CD8-positive, alpha-beta memory T cell (primary cell): ENCODE measurements around the gene ZNF326. TPM values are rescaled to one million over a fixed set of nuclear protein-coding genes. Genes with fewer than 3 reads are reported as not detected.

ENCODE experiments used
- CTCF ChIA-PET: fragments of 350-600 bp; sonication (Branson Sonifier 250); formaldehyde crosslinking; loops from one replicate; lab custom pipeline; 2021; ENCODE audit warnings: antibody characterized with exemption; lab: Charles Lee
- POLR2A ChIA-PET: fragments of 350-600 bp; sonication (Branson Sonifier 250); formaldehyde crosslinking; loops from one replicate; lab custom pipeline; 2021; ENCODE audit warnings: antibody characterized with exemption; lab: Charles Lee
- DNase-seq, 5 donors: peaks; one replicate each; pipeline versions ENCODE4 v3.0.0 to v3.0.0-alpha.2; 2020 to 2022; ENCODE audit warnings: mixed read lengths in 1 of 5
- H3K27ac ChIP-seq: one replicate; pipeline ENCODE4 v1.7.0; 2013; ENCODE audit warnings: low read depth, mild to moderate bottlenecking, low read length, moderate library complexity
- H3K27me3 ChIP-seq: 2 replicates; pipeline ENCODE4 v1.7.0; 2013; ENCODE audit warnings: low read length, mild to moderate bottlenecking; ENCODE audit not compliant: insufficient read depth, poor library complexity, severe bottlenecking
- H3K36me3 ChIP-seq: 2 replicates; pipeline ENCODE4 v1.7.0; 2013; ENCODE audit warnings: mild to moderate bottlenecking, low read length, moderate library complexity; ENCODE audit not compliant: insufficient read depth
- H3K4me1 ChIP-seq: 2 replicates; pipeline ENCODE4 v1.7.0; 2013; ENCODE audit warnings: mild to moderate bottlenecking, low read length, moderate library complexity; ENCODE audit not compliant: insufficient read depth
- H3K4me3 ChIP-seq: 2 replicates; pipeline ENCODE4 v1.7.0; 2013; ENCODE audit warnings: mild to moderate bottlenecking, low read length
- H3K9me3 ChIP-seq: 2 replicates; pipeline ENCODE4 v1.7.0; 2013; ENCODE audit warnings: mild to moderate bottlenecking, low read length
- H3K27ac Mint-ChIP-seq, 8 donors: one replicate each; pipeline ENCODE4 v1.8.0; 2020 to 2021; ENCODE audit warnings: mixed read lengths in 8 of 8, mild to moderate bottlenecking in 6 of 8, inconsistent platforms in 3 of 8, moderate library complexity in 3 of 8
- H3K27me3 Mint-ChIP-seq, 2 donors: one replicate each; pipeline ENCODE4 v1.8.0; 2020 to 2021; ENCODE audit warnings: mixed read lengths in 2 of 2, mild to moderate bottlenecking in 1 of 2, moderate library complexity in 1 of 2
- H3K36me3 Mint-ChIP-seq, 3 donors: one replicate each; pipeline ENCODE4 v1.8.0; 2020 to 2021; ENCODE audit warnings: mixed read lengths in 3 of 3, inconsistent platforms in 1 of 3, mild to moderate bottlenecking in 1 of 3
- H3K4me1 Mint-ChIP-seq, 3 donors: one replicate each; pipeline ENCODE4 v1.8.0; 2020 to 2021; ENCODE audit warnings: mixed read lengths in 3 of 3, inconsistent platforms in 1 of 3, mild to moderate bottlenecking in 1 of 3
- H3K4me3 Mint-ChIP-seq, 7 donors: one replicate each; pipeline ENCODE4 v1.8.0; 2020 to 2021; ENCODE audit warnings: mixed read lengths in 7 of 7, mild to moderate bottlenecking in 6 of 7, moderate library complexity in 4 of 7, inconsistent platforms in 2 of 7
- H3K9me3 Mint-ChIP-seq, 5 donors: one replicate each; pipeline ENCODE4 v1.8.0; 2020 to 2022; ENCODE audit warnings: mixed read lengths in 5 of 5, mild to moderate bottlenecking in 3 of 5, moderate library complexity in 2 of 5, inconsistent platforms in 1 of 5
- polyA plus RNA-seq: library from polyadenylated mRNA; unstranded; fragments of 300-500 nt; fragmentation: Illumina TruSeq; gene quantifications from one replicate; pipeline ENCODE4 v1.2.3, GENCODE V29; 2021
- total RNA-seq, 2 experiments: library from RNA; stranded (reverse); gene quantifications; one replicate each; pipeline ENCODE4 v1.2.3, GENCODE V29; 2021

ZNF326 gene, protein sequence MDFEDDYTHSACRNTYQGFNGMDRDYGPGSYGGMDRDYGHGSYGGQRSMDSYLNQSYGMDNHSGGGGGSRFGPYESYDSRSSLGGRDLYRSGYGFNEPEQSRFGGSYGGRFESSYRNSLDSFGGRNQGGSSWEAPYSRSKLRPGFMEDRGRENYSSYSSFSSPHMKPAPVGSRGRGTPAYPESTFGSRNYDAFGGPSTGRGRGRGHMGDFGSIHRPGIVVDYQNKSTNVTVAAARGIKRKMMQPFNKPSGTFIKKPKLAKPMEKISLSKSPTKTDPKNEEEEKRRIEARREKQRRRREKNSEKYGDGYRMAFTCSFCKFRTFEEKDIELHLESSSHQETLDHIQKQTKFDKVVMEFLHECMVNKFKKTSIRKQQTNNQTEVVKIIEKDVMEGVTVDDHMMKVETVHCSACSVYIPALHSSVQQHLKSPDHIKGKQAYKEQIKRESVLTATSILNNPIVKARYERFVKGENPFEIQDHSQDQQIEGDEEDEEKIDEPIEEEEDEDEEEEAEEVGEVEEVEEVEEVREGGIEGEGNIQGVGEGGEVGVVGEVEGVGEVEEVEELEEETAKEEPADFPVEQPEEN
- total RNA-seq (10 to 100 TPM; 26.2 to 26.4 TPM), polyA plus RNA-seq (5.0 TPM)

DNA sequence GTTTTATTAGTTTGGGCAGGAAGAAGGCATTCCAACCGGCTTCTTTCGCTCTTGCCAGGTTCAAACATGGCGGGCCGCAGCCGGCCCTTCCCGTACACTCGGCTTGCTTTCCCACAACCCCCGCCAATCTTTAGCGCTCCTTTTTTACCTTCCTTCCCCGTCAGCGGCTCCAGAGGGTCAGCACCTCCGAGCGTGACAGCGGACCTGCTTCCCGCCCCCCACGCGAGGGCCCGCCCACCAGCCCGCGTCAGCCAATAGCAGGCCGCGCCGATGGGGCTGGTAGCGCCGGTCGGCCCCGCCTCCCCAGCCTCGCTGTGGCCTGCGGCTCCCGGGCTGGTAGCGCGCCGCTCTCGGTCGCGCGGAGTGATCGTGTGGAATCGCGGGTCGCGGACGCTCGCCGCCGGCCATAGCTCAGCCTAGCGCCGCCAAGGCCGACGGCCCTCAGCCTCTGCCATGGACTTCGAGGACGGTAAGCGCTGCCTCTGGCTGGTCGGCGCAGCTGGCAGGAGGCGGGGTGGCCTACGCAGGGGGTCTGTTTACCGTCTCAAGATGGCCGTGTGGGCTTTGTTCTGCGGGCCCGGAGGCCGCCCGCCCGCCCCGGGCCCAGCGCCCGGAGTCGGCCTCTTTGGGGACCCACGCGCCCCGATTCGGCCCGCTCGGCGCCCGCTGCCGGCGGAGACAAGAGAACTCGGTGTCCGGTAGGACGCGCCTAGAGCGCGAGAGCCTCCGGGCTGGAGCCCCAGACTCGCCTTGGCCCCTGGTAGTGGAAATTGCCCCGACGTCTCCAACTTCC, at the start of gene ZNF326:
Gene ZNF326 (plus strand): TSS at position 306 of the 793 bp plus-strand sequence. CDS start 148 bp downstream, at position 454.
- Mint-ChIP-seq H3K4me3 (peak within 1 kb of the TSS; percentile 95 to 100 (median 98)), H3K9me3 (no peaks in the 10 kb centered on the region), H3K27ac (peak within 1 kb of the TSS; percentile 81 to 98 (median 95)), H3K27me3 (no peaks in the 10 kb centered on the region), H3K4me1 (peaks cover 39 to 47% (median 42%) of the 10 kb centered on the region in 3 donors), H3K36me3 (peaks cover 0 to 19% (median 2%) of the 10 kb centered on the region in 3 donors)
- H3K27ac ChIP-seq, result peak within 1 kb of the TSS; percentile 86
- peaks cover 27% of the 10 kb centered on the region for H3K4me1 ChIP-seq
- H3K36me3 ChIP-seq, result no peaks in the 10 kb centered on the region
- peak; percentile 92 to 96 (median 93) for DNase-seq
- H3K4me3 ChIP-seq, result peak within 1 kb of the TSS; percentile 81
- H3K9me3 ChIP-seq, result no peaks in the 10 kb centered on the region
- ChIA-PET POLR2A (interaction anchor here (0.6 to 1.1 kb wide), 4 partner anchors 174 to 532 kb away, joined by 3 to 5 read pairs (median 4); partner anchors contain the start of genes LRRC8C and LRRC8D), CTCF (interaction anchor here (0.9 kb wide), 1 partner anchor 8 kb away, joined by 3 read pairs; no protein-coding TSS in a partner anchor)
- no peaks in the 10 kb centered on the region for H3K27me3 ChIP-seq

GRCh38 chr1:89945852-89946476, 48.9 kb upstream of the ZNF326 start:
- peaks cover 0 to 1% (median 0%) of the 10 kb centered on the region in 5 donors for H3K9me3 Mint-ChIP-seq
- DNase-seq, result no peak
- H3K4me1 Mint-ChIP-seq, result peaks cover 0 to 3% (median 0%) of the 10 kb centered on the region in 3 donors
- no peaks in the 10 kb centered on the region for H3K4me1 ChIP-seq
- no peaks in the 10 kb centered on the region for H3K9me3 ChIP-seq
- H3K27ac ChIP-seq, result no peak overlapping the region
- no peaks in the 10 kb centered on the region for H3K36me3 ChIP-seq
- H3K27me3 ChIP-seq, result no peaks in the 10 kb centered on the region
- peaks cover 0 to 5% (median 1%) of the 10 kb centered on the region in 3 donors for H3K36me3 Mint-ChIP-seq
- H3K27ac Mint-ChIP-seq, result no peak overlapping the region
- ChIA-PET POLR2A (no interaction called here), CTCF (interaction anchor here (1.3 kb wide), 1 partner anchor 22 kb away, joined by 3 read pairs; no protein-coding TSS in a partner anchor)
- H3K27me3 Mint-ChIP-seq, result peaks cover 0 to 3% of the 10 kb centered on the region in 2 donors
- H3K4me3 ChIP-seq, result no peak overlapping the region
- no peak overlapping the region for H3K4me3 Mint-ChIP-seq

DNA sequence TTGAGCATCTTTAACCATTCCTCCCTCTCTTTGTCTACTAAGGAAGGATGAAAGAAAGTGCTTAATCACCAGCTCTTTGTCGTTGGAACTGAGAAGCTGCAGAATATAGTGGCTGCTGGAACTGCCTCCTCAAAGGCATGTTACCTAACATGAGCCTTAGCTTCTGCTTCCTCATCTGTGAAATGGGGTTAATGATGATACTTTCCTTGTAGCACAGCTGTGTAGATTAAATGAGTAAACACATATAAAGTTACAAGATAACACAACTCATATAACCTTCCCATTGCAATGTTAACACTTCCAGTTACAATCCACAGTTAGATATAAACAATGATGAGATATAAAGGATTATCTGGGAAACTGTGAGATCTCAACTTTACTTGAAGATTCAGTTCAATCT, 48.4 kb upstream of the ZNF326 start:
- H3K4me1 ChIP-seq, result no peaks in the 10 kb centered on the region
- DNase-seq, result no peak
- H3K27ac ChIP-seq, result no peak overlapping the region
- no peaks in the 10 kb centered on the region for H3K27me3 ChIP-seq
- H3K36me3 ChIP-seq, result no peaks in the 10 kb centered on the region
- H3K4me3 Mint-ChIP-seq, result no peak overlapping the region
- POLR2A ChIA-PET, result no interaction called here
- peaks cover 0 to 3% of the 10 kb centered on the region in 2 donors for H3K27me3 Mint-ChIP-seq
- H3K36me3 Mint-ChIP-seq, result peaks cover 0 to 5% (median 1%) of the 10 kb centered on the region in 3 donors
- H3K4me1 Mint-ChIP-seq, result no peaks in the 10 kb centered on the region
- peaks cover 0 to 1% (median 0%) of the 10 kb centered on the region in 5 donors for H3K9me3 Mint-ChIP-seq
- H3K4me3 ChIP-seq, result no peak overlapping the region
- H3K27ac Mint-ChIP-seq, result no peak overlapping the region
- no peaks in the 10 kb centered on the region for H3K9me3 ChIP-seq
- CTCF ChIA-PET, result interaction anchor here (1.3 kb wide), 1 partner anchor 21 kb away, joined by 3 read pairs; no protein-coding TSS in a partner anchor

DNA sequence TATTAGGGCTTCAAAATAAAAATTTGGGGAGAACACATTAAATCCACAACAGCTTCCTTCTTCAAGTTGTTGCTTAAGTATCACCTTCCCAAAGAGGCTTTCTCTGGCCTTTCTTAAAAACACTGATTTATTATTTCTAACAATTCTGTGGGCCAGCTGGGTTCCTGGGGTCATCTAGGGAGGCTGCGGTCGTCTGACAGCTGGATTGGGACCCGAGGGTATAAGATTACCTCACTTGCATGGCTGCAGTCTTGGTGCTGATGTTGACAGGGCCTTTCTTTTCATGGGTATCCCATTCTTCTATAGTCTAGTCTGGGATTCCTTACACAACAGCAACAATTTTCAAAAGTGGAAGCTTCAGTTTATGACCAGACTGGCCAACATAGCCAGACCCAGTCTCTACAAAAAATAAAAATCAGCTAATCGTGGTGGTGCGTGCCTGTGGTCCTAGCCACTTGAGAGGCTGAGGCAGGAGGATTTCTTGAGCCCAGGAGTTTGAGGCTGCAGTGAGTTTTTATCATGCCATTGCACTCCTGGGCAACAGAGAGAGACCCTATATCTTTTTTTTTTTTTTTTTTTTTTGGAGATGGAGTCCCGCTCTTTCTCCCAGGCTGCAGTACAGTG, 46.1 kb upstream of the ZNF326 start:
- POLR2A ChIA-PET, result no interaction called here
- CTCF ChIA-PET, result no interaction called here

DNA sequence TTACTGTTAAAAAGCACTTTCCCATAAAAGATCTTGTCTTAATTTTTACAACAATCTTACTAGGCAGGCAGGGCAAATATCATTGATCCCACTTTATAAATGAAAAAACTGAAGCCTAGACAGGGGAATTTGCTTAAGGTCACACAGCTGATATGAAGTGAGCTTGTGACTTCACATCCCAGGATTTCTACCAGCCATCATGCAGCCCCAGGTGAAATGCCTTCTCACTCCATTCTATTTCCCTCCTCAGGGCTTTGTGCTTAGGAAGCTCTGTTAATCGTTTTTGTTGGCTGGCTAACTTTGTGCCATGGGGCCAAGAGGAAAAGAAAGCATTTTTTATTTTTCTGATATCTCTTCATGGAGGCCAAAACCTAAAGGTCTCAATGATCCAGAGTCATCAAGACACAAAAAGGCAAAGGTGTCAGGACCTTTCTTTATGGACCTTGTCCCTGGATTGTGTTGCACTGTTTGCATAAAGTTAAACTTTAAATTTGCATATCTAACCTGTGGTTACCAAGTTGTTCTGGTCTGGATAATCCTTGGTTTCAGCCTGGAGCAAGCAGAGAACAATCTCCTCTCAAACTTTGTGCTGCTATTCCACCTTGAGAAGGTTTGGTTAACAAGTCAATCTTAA, 44.8 kb upstream of the ZNF326 start:
- Mint-ChIP-seq H3K4me3 (no peak overlapping the region), H3K9me3 (peaks cover 0 to 1% (median 0%) of the 10 kb centered on the region in 5 donors), H3K36me3 (peaks cover 0 to 5% (median 1%) of the 10 kb centered on the region in 3 donors), H3K27me3 (peaks cover 0 to 3% of the 10 kb centered on the region in 2 donors), H3K4me1 (peaks cover 6 to 14% (median 10%) of the 10 kb centered on the region in 3 donors), H3K27ac (peak overlapping the region in 1 of 8 donors; percentile 26)
- Histone ChIP-seq H3K27me3 (no peaks in the 10 kb centered on the region), H3K4me1 (no peaks in the 10 kb centered on the region), H3K36me3 (no peaks in the 10 kb centered on the region), H3K4me3 (no peak overlapping the region), H3K9me3 (no peaks in the 10 kb centered on the region), H3K27ac (no peak overlapping the region)
- DNase-seq, result no peak
- CTCF ChIA-PET, result no interaction called here
- POLR2A ChIA-PET, result interaction anchor here (0.7 kb wide), 1 partner anchor 15 kb away, joined by 6 read pairs; no protein-coding TSS in a partner anchor

More for the DNA sequence above, 46.1 kb upstream of the ZNF326 start:
- no peaks in the 10 kb centered on the region for H3K36me3 ChIP-seq
- Mint-ChIP-seq H3K27ac (no peak overlapping the region), H3K4me1 (peaks cover 4 to 10% (median 8%) of the 10 kb centered on the region in 3 donors), H3K27me3 (peaks cover 0 to 3% of the 10 kb centered on the region in 2 donors), H3K36me3 (peaks cover 0 to 5% (median 1%) of the 10 kb centered on the region in 3 donors), H3K4me3 (no peak overlapping the region), H3K9me3 (peaks cover 0 to 1% (median 0%) of the 10 kb centered on the region in 5 donors)
- no peaks in the 10 kb centered on the region for H3K9me3 ChIP-seq
- no peak for DNase-seq
- H3K4me3 ChIP-seq, result no peak overlapping the region
- no peaks in the 10 kb centered on the region for H3K4me1 ChIP-seq
- H3K27me3 ChIP-seq, result no peaks in the 10 kb centered on the region
- no peak overlapping the region for H3K27ac ChIP-seq

- H3K4me1 Mint-ChIP-seq, result peaks cover 6 to 14% (median 10%) of the 10 kb centered on the region in 3 donors
- peaks cover 0 to 3% of the 10 kb centered on the region in 2 donors for H3K27me3 Mint-ChIP-seq
- no peak overlapping the region for H3K27ac ChIP-seq
- H3K9me3 Mint-ChIP-seq, result peaks cover 0 to 1% (median 0%) of the 10 kb centered on the region in 5 donors
- peaks cover 0 to 5% (median 1%) of the 10 kb centered on the region in 3 donors for H3K36me3 Mint-ChIP-seq
- no peaks in the 10 kb centered on the region for H3K4me1 ChIP-seq
- no peaks in the 10 kb centered on the region for H3K36me3 ChIP-seq
- no peaks in the 10 kb centered on the region for H3K27me3 ChIP-seq
- H3K9me3 ChIP-seq, result no peaks in the 10 kb centered on the region
- DNase-seq, result no peak
- H3K4me3 Mint-ChIP-seq, result no peak overlapping the region
- no peak overlapping the region for H3K4me3 ChIP-seq
- POLR2A ChIA-PET, result interaction anchor here (0.7 kb wide), 1 partner anchor 14 kb away, joined by 6 read pairs; no protein-coding TSS in a partner anchor
- H3K27ac Mint-ChIP-seq, result no peak overlapping the region
- CTCF ChIA-PET, result no interaction called here
These were observed 44.2 kb upstream of the ZNF326 start for GRCh38 chr1:89950703-89951102.
